Measurements from ENCODE around the gene RNF169. TPM values are rescaled to one million over a fixed set of nuclear protein-coding genes. Genes with fewer than 3 reads are reported as not detected.
"Not testable (repeated sequence)": the region's sequence is repeated elsewhere in the genome, so short reads cannot be mapped to it uniquely, and the experiment has no call there.

RNF169 gene
- total RNA-seq, 1 donor = 32.6 TPM

- DNase-seq (ENCODE audit: insufficient read length, low spot score, missing footprints) = no peak
- Histone ChIP-seq H3K36me3 (ENCODE audit: insufficient read depth, low read length) (peaks cover 5% of the 10 kb centered on the region), H3K4me1 (ENCODE audit: insufficient read depth, low read length) (peaks cover 28% of the 10 kb centered on the region), H2AFZ (ENCODE audit: low read length) (no peak overlapping the region), H4K20me1 (ENCODE audit: insufficient read depth, low read length) (no peaks in the 10 kb centered on the region), H3K27me3 (ENCODE audit: insufficient read depth, low read length) (no peaks in the 10 kb centered on the region), H3K9me3 (ENCODE audit: low read depth, low read length) (peaks cover 4% of the 10 kb centered on the region), H3K27ac (ENCODE audit: low read depth, low read length) (peak overlapping the region; percentile 45), H3K79me2 (ENCODE audit: insufficient read depth, low read length) (peaks cover 23% of the 10 kb centered on the region), H3K4me3 (ENCODE audit: insufficient read depth, low read length) (no peak overlapping the region), H3K4me2 (ENCODE audit: insufficient read depth, low read length) (peak overlapping the region; percentile 14)
- TF ChIP-seq CTCF (IDR thresholded peaks at IDR 0.05; ENCODE audit: extremely low read depth, low read depth, low read length) = no peak
Measured at GRCh38 chr11:74822170-74822569, 73.5 kb downstream of the RNF169 start.

- H3K36me3 ChIP-seq (ENCODE audit: insufficient read depth, low read length) = peaks cover 5% of the 10 kb centered on the region
Measured at GRCh38 chr11:74824285-74824982, 75.8 kb downstream of the RNF169 start.

GRCh38 chr11:74825596-74825995, 76.9 kb downstream of the RNF169 start:
- not testable (repeated sequence) for H3K4me2 ChIP-seq (ENCODE audit: insufficient read depth, low read length); H3K9me3 ChIP-seq (ENCODE audit: low read depth, low read length); H3K4me3 ChIP-seq (ENCODE audit: insufficient read depth, low read length); DNase-seq (ENCODE audit: insufficient read length, low spot score, missing footprints); H2AFZ ChIP-seq (ENCODE audit: low read length); H4K20me1 ChIP-seq (ENCODE audit: insufficient read depth, low read length); H3K27me3 ChIP-seq (ENCODE audit: insufficient read depth, low read length); H3K36me3 ChIP-seq (ENCODE audit: insufficient read depth, low read length); H3K27ac ChIP-seq (ENCODE audit: low read depth, low read length)
- H3K4me1 ChIP-seq (ENCODE audit: insufficient read depth, low read length) = peaks cover 13% of the 10 kb centered on the region
- H3K79me2 ChIP-seq (ENCODE audit: insufficient read depth, low read length) = peaks cover 24% of the 10 kb centered on the region

More at GRCh38 chr11:74824285-74824982, 75.8 kb downstream of the RNF169 start:
- H3K27ac ChIP-seq (ENCODE audit: low read depth, low read length) = no peak overlapping the region
- H2AFZ ChIP-seq (ENCODE audit: low read length) = no peak overlapping the region
- no peak overlapping the region for H3K4me3 ChIP-seq (ENCODE audit: insufficient read depth, low read length)
- peaks cover 4% of the 10 kb centered on the region for H3K9me3 ChIP-seq (ENCODE audit: low read depth, low read length)
- TF ChIP-seq CTCF (IDR thresholded peaks at IDR 0.05; ENCODE audit: extremely low read depth, low read depth, low read length) = no peak
- peaks cover 24% of the 10 kb centered on the region for H3K79me2 ChIP-seq (ENCODE audit: insufficient read depth, low read length)
- no peak overlapping the region for H3K4me2 ChIP-seq (ENCODE audit: insufficient read depth, low read length)
- no peak for DNase-seq (ENCODE audit: insufficient read length, low spot score, missing footprints)
- H4K20me1 ChIP-seq (ENCODE audit: insufficient read depth, low read length) = no peaks in the 10 kb centered on the region
- no peaks in the 10 kb centered on the region for H3K27me3 ChIP-seq (ENCODE audit: insufficient read depth, low read length)
- peaks cover 25% of the 10 kb centered on the region for H3K4me1 ChIP-seq (ENCODE audit: insufficient read depth, low read length)

- no peak for DNase-seq (ENCODE audit: insufficient read length, low spot score, missing footprints)
- Histone ChIP-seq H3K4me3 (ENCODE audit: insufficient read depth, low read length) (no peak overlapping the region), H3K27me3 (ENCODE audit: insufficient read depth, low read length) (no peaks in the 10 kb centered on the region), H3K79me2 (ENCODE audit: insufficient read depth, low read length) (peaks cover 24% of the 10 kb centered on the region), H3K4me1 (ENCODE audit: insufficient read depth, low read length) (peaks cover 7% of the 10 kb centered on the region), H4K20me1 (ENCODE audit: insufficient read depth, low read length) (no peaks in the 10 kb centered on the region), H3K27ac (ENCODE audit: low read depth, low read length) (no peak overlapping the region), H2AFZ (ENCODE audit: low read length) (no peak overlapping the region), H3K36me3 (ENCODE audit: insufficient read depth, low read length) (peaks cover 5% of the 10 kb centered on the region), H3K4me2 (ENCODE audit: insufficient read depth, low read length) (no peak overlapping the region), H3K9me3 (ENCODE audit: low read depth, low read length) (peaks cover 4% of the 10 kb centered on the region)
- no peak for TF ChIP-seq CTCF (IDR thresholded peaks at IDR 0.05; ENCODE audit: extremely low read depth, low read depth, low read length)
Measured at GRCh38 chr11:74826901-74827300, 78.3 kb downstream of the RNF169 start.

Data from osteoblast (primary cell).